Germinal center (tissue), 1 donor: ENCODE data around the gene DPPA2.

Source experiments
- DNase-seq: peaks from one replicate; pipeline ENCODE4 v3.0.0; 2012; ENCODE audit warnings: mixed read lengths, low spot score

Gene DPPA2

GRCh38 chr3:109325109-109325508, 8.8 kb upstream of the DPPA2 start:
- DNase-seq = no peak

- DNase-seq = no peak
Measured at GRCh38 chr3:109313061-109313460, 3.3 kb downstream of the DPPA2 start.

GRCh38 chr3:109297496-109297895, 18.8 kb downstream of the DPPA2 start:
- no peak for DNase-seq

- no peak for DNase-seq
Measured at GRCh38 chr3:109284071-109284470, 32.2 kb downstream of the DPPA2 start.

- DNase-seq = no peak
Measured at GRCh38 chr3:109278546-109278945, 37.8 kb downstream of the DPPA2 start.

GRCh38 chr3:109278141-109278540, 38.2 kb downstream of the DPPA2 start:
- no peak for DNase-seq

- no peak for DNase-seq
Measured at GRCh38 chr3:109275702-109276293, 40.5 kb downstream of the DPPA2 start.

GRCh38 chr3:109270779-109271178, 45.5 kb downstream of the DPPA2 start:
- DNase-seq = no peak

- DNase-seq = no peak
Measured at GRCh38 chr3:109269577-109270275, 46.6 kb downstream of the DPPA2 start.

- DNase-seq = no peak
Measured at GRCh38 chr3:109268181-109268580, 48.1 kb downstream of the DPPA2 start.

- DNase-seq = no peak
Measured at GRCh38 chr3:109265295-109265694, 51.0 kb downstream of the DPPA2 start.

GRCh38 chr3:109257269-109257668, 59.0 kb downstream of the DPPA2 start:
- DNase-seq = no peak

GRCh38 chr3:109254770-109255169, 61.5 kb downstream of the DPPA2 start:
- no peak for DNase-seq

GRCh38 chr3:109252641-109253040, 63.7 kb downstream of the DPPA2 start:
- DNase-seq = no peak
